Measurements from ENCODE around the gene SSR4. TPM values are rescaled to one million over a fixed set of nuclear protein-coding genes. Genes with fewer than 3 reads are reported as not detected.

The SSR4 gene
- total RNA-seq, 3 donors from 2014 or later (not counting 1 experiment from before 2014, with no cell fraction given): 160 to 280 (median 189) TPM

- intact Hi-C loops (cut with micrococcal nuclease): no loop called here
- H3K36me3 ChIP-seq (ENCODE audit: control insufficient read depth, insufficient read depth, low read length): peaks cover 15% of the 10 kb centered on the region
- TF ChIP-seq CTCF (IDR thresholded peaks at IDR 0.05): no peak
Measured at GRCh38 chrX:153786669-153787068, 7.8 kb upstream of the SSR4 start.

GRCh38 chrX:153789654-153790053, 4.8 kb upstream of the SSR4 start:
- no peaks in the 10 kb centered on the region for H3K27me3 Mint-ChIP-seq (ENCODE audit: low read depth in 2 of 2)
- DNase-seq (no peak), ATAC-seq (no peak)
- peaks cover 17% of the 10 kb centered on the region for H3K36me3 ChIP-seq (ENCODE audit: control insufficient read depth, insufficient read depth, low read length)
- H3K4me1 Mint-ChIP-seq: peaks cover 8 to 11% of the 10 kb centered on the region in 2 donors
- H3K4me1 ChIP-seq (ENCODE audit: control insufficient read depth, insufficient read depth, low read length): peaks cover 15% of the 10 kb centered on the region
- H3K4me3 Mint-ChIP-seq: no peak overlapping the region
- 98% methylated on average over 12 of the region's 12 CpGs for WGBS (ENCODE audit: insufficient coverage)
- intact Hi-C loops (cut with micrococcal nuclease): no loop called here
- no peak for TF ChIP-seq CTCF (IDR thresholded peaks at IDR 0.05)
- no peaks in the 10 kb centered on the region for H3K27me3 ChIP-seq (ENCODE audit: control insufficient read depth, insufficient read depth, low read length)
- H3K9me3 ChIP-seq (ENCODE audit: control insufficient read depth, insufficient read depth, low read length): no peaks in the 10 kb centered on the region
- H3K27ac ChIP-seq (ENCODE audit: low read length): no peak overlapping the region
- H3K27ac Mint-ChIP-seq: no peak overlapping the region
- H3K4me3 ChIP-seq (ENCODE audit: low read length): no peak overlapping the region
- H3K9me3 Mint-ChIP-seq: no peaks in the 10 kb centered on the region
- no peaks in the 10 kb centered on the region for H3K36me3 Mint-ChIP-seq

More at GRCh38 chrX:153786669-153787068, 7.8 kb upstream of the SSR4 start:
- Mint-ChIP-seq H3K9me3 (no peaks in the 10 kb centered on the region), H3K27ac (no peak overlapping the region), H3K4me3 (no peak overlapping the region), H3K4me1 (no peaks in the 10 kb centered on the region), H3K36me3 (no peaks in the 10 kb centered on the region), H3K27me3 (ENCODE audit: low read depth in 2 of 2) (no peaks in the 10 kb centered on the region)
- no peak overlapping the region for H3K27ac ChIP-seq (ENCODE audit: low read length)
- 97% methylated on average over 15 of the region's 15 CpGs for WGBS (ENCODE audit: insufficient coverage)
- no peaks in the 10 kb centered on the region for H3K9me3 ChIP-seq (ENCODE audit: control insufficient read depth, insufficient read depth, low read length)
- DNase-seq: no peak
- no peaks in the 10 kb centered on the region for H3K27me3 ChIP-seq (ENCODE audit: control insufficient read depth, insufficient read depth, low read length)
- H3K4me3 ChIP-seq (ENCODE audit: low read length): no peak overlapping the region
- H3K4me1 ChIP-seq (ENCODE audit: control insufficient read depth, insufficient read depth, low read length): no peaks in the 10 kb centered on the region
- ATAC-seq: no peak

GRCh38 chrX:153791104-153791852, 3.2 kb upstream of the SSR4 start:
- peaks cover 28% of the 10 kb centered on the region for H3K4me1 ChIP-seq (ENCODE audit: control insufficient read depth, insufficient read depth, low read length)
- Mint-ChIP-seq H3K4me3 (no peak overlapping the region), H3K27me3 (ENCODE audit: low read depth in 2 of 2) (no peaks in the 10 kb centered on the region), H3K27ac (no peak overlapping the region), H3K9me3 (no peaks in the 10 kb centered on the region), H3K36me3 (no peaks in the 10 kb centered on the region), H3K4me1 (peaks cover 8 to 19% of the 10 kb centered on the region in 2 donors)
- no peaks in the 10 kb centered on the region for H3K9me3 ChIP-seq (ENCODE audit: control insufficient read depth, insufficient read depth, low read length)
- no peak overlapping the region for H3K4me3 ChIP-seq (ENCODE audit: low read length)
- H3K27ac ChIP-seq (ENCODE audit: low read length): no peak overlapping the region
- H3K27me3 ChIP-seq (ENCODE audit: control insufficient read depth, insufficient read depth, low read length): no peaks in the 10 kb centered on the region
- DNase-seq: no peak
- 93% methylated on average over 17 of the region's 17 CpGs for WGBS (ENCODE audit: insufficient coverage)
- intact Hi-C loops (cut with micrococcal nuclease): no loop called here
- ATAC-seq: no peak
- TF ChIP-seq CTCF (IDR thresholded peaks at IDR 0.05): no peak
- peaks cover 13% of the 10 kb centered on the region for H3K36me3 ChIP-seq (ENCODE audit: control insufficient read depth, insufficient read depth, low read length)

GRCh38 chrX:153792368-153792767, 2.1 kb upstream of the SSR4 start:
- no peaks in the 10 kb centered on the region for H3K27me3 Mint-ChIP-seq (ENCODE audit: low read depth in 2 of 2)
- no peaks in the 10 kb centered on the region for H3K9me3 Mint-ChIP-seq
- no peak for DNase-seq
- H3K27ac Mint-ChIP-seq: no peak overlapping the region
- no peaks in the 10 kb centered on the region for H3K36me3 Mint-ChIP-seq
- TF ChIP-seq CTCF (IDR thresholded peaks at IDR 0.05): no peak
- ATAC-seq: no peak
- Histone ChIP-seq H3K36me3 (ENCODE audit: control insufficient read depth, insufficient read depth, low read length) (peaks cover 15% of the 10 kb centered on the region), H3K4me3 (ENCODE audit: low read length) (no peak overlapping the region), H3K9me3 (ENCODE audit: control insufficient read depth, insufficient read depth, low read length) (no peaks in the 10 kb centered on the region), H3K4me1 (ENCODE audit: control insufficient read depth, insufficient read depth, low read length) (peaks cover 34% of the 10 kb centered on the region), H3K27ac (ENCODE audit: low read length) (no peak overlapping the region), H3K27me3 (ENCODE audit: control insufficient read depth, insufficient read depth, low read length) (no peaks in the 10 kb centered on the region)
- 94% methylated on average over 3 of the region's 6 CpGs for WGBS (ENCODE audit: insufficient coverage)
- H3K4me1 Mint-ChIP-seq: peaks cover 8 to 21% of the 10 kb centered on the region in 2 donors
- intact Hi-C loops (cut with micrococcal nuclease): no loop called here
- H3K4me3 Mint-ChIP-seq: no peak overlapping the region
